Head of caudate nucleus (tissue), 42 donors: ENCODE results near the gene PIGM.

Experiments
- DNase-seq, 42 donors: peaks; one replicate each; pipeline versions ENCODE4 v3.0.0 to v3.0.0-alpha.2; 2020 to 2021; ENCODE audit warnings: mixed read lengths in 7 of 42
- intact Hi-C: fragments of 100-400 bp; cut with DNase I; formaldehyde crosslinking; loops from one replicate; pipeline ENCODE4 v1.15.0; 2022

Gene PIGM

DNA sequence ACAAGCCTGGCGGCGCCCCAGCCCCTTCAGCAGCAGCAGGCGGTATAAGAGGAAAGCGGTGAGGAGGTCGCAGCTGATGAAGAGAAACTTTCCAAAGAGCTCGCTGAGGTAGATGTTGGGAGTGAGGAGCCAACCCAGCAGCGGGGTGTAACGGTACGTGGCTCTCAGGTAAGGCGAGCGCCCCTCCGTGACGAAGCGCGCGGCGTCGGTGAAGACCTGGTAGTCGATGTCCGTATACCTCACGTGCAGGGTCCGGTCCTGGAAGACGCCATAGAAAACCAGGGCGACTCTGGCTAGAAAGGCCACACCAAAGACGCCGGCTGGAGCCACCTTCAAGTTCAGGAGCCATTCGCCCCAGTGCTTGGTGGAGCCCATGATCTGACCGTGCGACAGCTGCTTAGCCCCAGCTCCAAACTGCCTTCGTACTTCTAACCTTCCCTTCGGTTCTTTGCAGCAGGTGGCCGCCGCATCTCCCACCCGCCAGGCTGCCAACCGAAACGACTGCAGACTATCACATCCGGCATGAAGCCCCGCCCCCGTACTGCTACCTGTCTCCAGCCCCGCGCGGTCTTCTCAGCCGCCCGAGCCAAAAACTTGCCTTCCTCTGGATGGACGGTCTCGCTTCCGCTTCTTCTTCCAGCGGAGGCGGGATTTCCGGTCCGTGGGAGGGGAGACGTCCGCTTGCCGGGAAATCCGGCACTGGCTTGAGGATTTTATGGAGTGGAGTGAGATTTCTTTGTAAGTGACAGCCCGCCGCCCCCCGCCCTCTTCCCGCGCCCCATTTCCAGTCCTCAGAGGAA, at the start of gene PIGM:
Gene PIGM (minus strand): TSS at position 626 of the 800 bp plus-strand sequence. CDS start 251 bp downstream, at position 375.
- peak; percentile 84 to 96 (median 92) for DNase-seq
- intact Hi-C loops = no loop called here

- peak; percentile 76 to 99 (median 93) for DNase-seq
- intact Hi-C loops = loop anchor here (2.0 kb wide), 1 partner anchor 35 kb away; no protein-coding TSS in a partner anchor
Measured at GRCh38 chr1:160081261-160081936, 49.6 kb upstream of the PIGM start, which contains the start of gene KCNJ9. Gene KCNJ9, plus strand, starts transcription at chr1:160081538. Its CDS starts 2,493 bp downstream, at chr1:160084031.

DNA sequence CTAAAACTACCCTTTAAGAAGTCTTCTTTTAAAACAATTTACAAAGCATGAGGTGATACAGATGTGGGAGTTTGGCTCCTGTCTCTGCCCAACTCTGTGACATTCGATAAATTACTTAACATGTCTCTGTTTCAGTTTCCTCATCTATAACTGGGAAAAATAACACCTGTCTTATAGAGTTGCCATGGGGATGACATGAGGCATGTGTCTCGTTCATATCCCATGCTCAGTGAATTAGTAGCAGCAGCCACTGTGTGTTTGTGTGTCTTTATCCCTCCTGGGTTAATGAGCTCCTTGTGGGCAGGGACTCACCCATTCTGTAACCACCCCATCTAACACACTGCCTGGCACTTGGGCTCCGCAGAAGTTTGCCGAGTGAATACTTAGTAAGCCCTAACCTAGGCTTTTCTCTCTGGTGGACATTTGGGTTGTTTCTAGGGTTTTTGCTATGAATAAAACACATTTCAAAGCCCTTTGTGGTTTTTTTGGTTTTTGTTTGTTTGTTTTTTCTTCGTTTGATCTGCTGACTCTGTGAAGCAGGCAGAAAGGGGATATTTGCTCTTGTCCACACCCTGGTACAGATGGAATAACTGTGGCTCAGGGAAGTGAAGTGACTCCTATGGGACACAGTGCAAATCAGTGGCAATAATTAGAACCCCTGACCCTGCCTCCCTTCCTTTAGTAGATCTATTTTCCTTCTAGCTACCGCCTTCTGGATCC, 48.8 kb upstream of the PIGM start:
- DNase-seq = peak in 2 of 42 donors; percentile 8 to 39
- intact Hi-C loops = loop anchor here (2.0 kb wide), 1 partner anchor 34 kb away; no protein-coding TSS in a partner anchor

DNA sequence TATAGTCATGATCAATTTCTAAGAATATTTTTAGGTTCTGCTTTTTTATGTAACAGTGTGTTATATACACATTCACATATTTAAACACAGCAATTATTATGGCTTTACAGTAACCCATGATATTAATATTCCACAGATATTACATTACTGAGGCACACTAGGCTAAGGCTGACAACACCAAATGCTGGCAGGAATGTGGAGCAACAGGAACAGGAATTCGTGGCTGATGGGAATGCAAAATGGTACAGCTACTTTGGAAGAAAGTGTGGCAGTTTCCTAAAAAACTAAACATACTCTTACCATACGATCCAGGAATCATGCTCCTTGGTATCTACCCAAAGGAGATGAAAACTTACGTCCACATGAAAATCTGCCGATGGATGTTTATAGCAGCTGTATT, 47.7 kb upstream of the PIGM start:
- DNase-seq = no peak
- intact Hi-C loops = no loop called here

- peak in 41 of 42 donors; percentile 66 to 94 (median 84) for DNase-seq
- intact Hi-C loops = no loop called here
Measured at GRCh38 chr1:160078512-160079195, 46.9 kb upstream of the PIGM start.

DNA sequence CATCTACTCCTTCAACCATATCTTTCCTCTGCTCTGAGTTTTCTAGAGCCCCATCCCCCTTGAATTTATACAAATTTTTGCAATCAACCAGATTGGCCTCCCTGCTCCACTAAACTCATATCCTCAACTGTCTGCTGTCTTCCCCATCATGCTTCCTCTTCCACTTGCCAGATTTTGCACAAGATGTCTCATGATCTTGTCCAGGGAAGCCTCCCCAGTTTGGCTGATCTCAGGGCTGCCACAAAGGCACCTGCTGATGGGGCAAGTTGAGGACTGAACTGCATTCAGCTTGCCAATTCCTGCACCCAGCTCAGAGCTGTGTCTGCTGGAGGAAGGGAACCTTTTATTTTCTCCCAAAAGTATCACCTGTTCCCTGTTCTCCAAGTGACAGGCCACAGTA, 45.7 kb upstream of the PIGM start:
- DNase-seq = peak in 1 of 42 donors; percentile 0
- intact Hi-C loops = no loop called here

- intact Hi-C loops = no loop called here
Measured at GRCh38 chr1:160076295-160076694, 44.5 kb upstream of the PIGM start.

DNA sequence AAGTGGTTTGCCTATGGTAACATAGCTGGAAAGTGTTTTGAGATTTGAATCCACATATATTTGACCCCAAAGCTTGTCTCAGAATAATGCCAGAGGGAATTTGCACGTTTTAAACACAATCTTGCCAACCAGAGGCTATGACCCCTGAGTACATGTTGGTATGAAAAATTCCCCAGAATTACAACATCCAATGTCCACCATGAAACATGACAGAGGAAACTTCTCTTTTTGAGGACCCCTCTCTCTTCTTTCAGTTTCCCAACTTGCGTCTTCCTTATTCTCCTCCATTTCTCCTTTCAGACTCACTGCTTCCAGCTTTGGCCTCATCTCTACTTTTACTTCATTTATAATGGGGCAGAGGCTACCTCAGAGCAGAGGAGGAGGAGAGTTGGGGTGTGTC, 44.0 kb upstream of the PIGM start:
- no peak for DNase-seq
- intact Hi-C loops = no loop called here

More at GRCh38 chr1:160076295-160076694, 44.5 kb upstream of the PIGM start:
- no peak for DNase-seq

- intact Hi-C loops = no loop called here
- no peak for DNase-seq
Measured at GRCh38 chr1:160074865-160075264, 43.1 kb upstream of the PIGM start.

DNA sequence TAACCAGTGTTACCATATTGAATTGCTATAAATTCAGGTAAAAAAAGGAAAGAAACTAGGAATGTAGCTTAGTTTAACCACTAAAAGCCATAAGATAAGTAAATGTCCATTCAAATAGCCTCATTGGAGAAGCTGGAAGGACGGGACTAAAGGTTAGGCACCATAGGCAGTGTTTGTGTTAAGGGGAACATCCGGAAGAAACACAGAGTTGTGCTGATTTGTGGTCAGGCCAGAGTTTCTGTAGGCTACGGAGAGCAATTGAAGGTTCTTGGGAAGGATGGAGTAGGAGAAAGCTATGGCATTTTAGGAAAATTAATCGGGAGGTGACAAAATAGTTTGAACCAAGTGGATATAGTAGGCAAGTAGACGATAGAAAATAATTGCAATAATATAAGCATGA, 39.5 kb upstream of the PIGM start:
- intact Hi-C loops = no loop called here

GRCh38 chr1:160070243-160071163, 38.7 kb upstream of the PIGM start:
- peak; percentile 87 to 98 (median 94) for DNase-seq
- intact Hi-C loops = no loop called here

More for the DNA sequence above, 39.5 kb upstream of the PIGM start:
- no peak for DNase-seq

GRCh38 chr1:160069460-160070231, 37.9 kb upstream of the PIGM start, which contains the start of gene KCNJ10:
Gene KCNJ10, minus strand, starts transcription at chr1:160070160. Its CDS starts 27,628 bp downstream, at chr1:160042532.
- intact Hi-C loops = no loop called here
- DNase-seq = peak in 6 of 42 donors; percentile 38 to 74 (median 50)

- DNase-seq = peak; percentile 77 to 97 (median 90)
- intact Hi-C loops = no loop called here
Measured at GRCh38 chr1:160068225-160068624, 36.4 kb upstream of the PIGM start.

DNA sequence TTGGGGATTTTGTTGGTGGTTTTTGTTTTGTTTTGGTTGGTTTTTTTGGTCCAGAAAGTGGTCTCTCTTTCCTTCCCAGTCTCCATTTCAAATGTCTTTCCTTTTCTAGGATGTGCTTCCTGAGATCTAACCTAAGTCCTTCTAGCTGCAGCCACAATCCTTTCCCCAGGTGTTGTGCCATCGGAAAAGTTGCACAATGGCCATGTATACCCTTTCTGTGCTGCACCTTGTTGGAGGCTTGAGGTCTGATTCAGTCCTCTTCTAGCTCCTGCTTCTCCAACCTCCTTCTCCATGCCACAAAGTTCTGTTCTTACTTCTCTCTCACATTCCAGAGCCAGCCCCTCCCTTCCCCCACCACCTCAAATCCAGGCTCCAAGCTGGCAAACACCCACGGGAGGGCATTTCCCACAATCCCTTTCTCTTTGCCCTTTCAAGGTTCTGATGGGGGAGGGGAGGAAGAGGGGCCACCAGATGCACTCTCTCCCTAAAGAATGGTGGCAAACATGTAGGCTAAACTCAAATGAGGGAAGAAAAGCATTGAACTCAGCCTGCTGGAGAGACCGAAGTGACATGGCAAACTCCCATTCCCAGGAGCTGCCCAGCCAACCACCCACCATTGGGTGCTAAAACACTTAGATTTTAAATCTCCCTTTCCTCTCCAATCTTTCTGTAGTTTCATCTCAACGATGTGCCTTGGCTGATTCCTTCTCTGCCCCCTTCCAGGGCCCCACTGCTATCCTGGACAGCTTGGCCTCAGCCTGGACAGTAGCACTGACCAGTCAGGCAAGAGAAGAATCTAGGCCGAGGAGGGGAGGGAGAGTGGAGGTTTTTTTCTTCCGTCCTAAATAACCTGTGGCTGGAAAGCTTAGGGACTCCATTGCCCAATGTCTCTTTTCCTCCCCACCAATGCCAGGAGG, 35.3 kb upstream of the PIGM start:
- peak in 4 of 42 donors; percentile 45 to 75 (median 47) for DNase-seq
- intact Hi-C loops = no loop called here

DNA sequence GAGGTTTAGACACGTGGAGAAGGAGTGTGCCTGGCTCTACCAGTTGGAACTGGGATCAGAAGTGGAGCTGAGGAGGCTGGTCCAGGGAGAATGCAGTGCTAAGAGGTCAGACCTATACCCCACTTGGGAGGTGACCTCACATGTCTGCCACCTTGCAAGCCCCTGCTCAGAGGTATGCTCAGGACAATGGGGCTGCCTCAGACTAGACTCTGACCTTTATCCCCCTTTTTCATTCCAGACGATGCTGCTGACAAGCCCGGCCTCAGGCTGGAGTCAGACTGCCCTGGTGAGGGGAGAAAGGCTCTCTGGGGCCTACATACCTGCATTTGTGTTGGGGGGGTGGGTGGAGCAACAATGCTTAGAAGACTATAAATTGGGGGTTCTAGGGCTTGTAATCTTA, 33.0 kb upstream of the PIGM start:
- intact Hi-C loops = no loop called here
- peak in 1 of 42 donors; percentile 29 for DNase-seq

DNA sequence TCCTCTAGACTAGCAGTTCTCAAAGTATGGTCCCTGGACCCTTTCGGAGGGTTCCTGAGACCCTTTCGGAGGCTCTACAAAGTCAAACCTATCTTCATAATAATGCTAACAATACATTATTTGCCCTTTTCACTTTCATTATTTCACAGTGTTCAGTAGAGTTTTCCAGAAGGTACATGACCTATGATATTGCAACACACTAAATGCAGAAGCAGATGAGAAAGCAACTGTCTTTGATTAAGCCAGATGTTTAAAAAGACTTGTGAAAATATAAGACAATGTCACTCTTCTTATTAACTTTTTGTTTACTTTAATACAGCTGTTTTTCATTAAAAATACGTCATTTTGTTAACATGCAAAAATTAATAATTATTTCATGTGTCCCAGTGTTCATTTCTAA, 32.4 kb upstream of the PIGM start:
- intact Hi-C loops = no loop called here
- no peak for DNase-seq
